Activated CD8-positive, alpha-beta memory T cell treated with anti-CD3 and anti-CD28 coated beads, Interleukin-2, amount 50 U/mL, for 4 hours (primary cell): Measurements from ENCODE around the gene ZBTB16.

ENCODE experiments used
- DNase-seq: peaks from one replicate; pipeline ENCODE4 v3.0.0-alpha.2; 2020

The ZBTB16 gene

DNA sequence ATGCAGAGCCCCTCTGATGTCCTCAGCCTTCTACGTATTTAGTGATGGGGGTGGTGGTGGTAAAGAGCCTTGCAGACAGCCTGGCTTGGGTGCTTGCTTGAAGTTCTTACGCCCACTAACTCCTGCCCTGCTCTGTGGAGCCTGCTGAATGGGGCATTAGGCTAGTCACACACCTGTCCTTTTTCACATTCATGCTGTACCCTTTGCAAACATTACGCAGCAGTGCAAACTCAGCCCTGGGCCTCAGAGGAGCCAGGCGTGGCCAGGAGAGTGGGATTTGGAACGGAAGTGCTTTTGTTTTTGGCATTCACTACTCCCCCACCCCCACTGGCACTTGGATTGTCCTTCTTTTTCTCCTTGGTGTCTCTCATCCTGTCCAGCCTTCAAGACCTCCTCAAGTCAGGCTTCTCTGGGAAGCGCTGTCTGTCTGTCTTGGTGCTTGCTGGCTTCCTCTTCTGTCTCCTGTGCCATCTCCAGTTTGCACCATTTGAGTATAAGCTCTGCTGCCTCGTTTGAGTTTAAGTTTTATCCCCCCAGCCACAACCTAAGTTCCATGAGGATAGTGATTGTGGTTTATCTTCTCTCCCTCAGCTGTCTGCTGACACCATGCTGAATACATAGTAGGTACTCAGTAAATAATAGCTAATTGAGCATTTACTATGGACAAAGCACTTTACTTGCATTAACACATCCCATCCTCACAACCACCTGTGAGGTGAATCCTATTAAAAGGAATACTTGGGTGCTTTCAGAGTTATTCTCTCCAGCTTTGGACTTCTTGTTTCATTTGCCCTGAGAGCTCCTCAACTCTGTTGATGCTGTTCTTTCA lies 26.7 kb downstream of the ZBTB16 start:
- no peak for DNase-seq

DNA sequence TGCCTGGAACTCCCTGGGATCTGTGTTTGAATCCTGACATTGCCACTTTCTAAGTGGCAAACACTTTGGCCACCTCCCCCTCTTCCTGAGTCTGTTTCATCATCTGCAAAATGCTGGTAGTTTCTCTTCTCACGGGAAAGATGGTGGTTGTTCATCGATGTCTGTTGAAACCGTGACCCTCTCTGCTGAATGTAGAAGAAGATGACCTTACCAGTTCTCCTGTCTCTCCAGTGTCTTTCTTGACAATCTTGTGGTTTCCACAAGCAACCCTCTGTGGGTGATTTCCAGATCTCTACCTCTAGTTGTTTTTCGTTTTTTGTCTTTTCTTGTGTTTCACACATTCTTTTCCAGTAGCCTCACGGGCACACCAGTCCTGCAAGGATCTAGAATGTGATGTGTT lies 27.5 kb downstream of the ZBTB16 start:
- DNase-seq: no peak

DNA sequence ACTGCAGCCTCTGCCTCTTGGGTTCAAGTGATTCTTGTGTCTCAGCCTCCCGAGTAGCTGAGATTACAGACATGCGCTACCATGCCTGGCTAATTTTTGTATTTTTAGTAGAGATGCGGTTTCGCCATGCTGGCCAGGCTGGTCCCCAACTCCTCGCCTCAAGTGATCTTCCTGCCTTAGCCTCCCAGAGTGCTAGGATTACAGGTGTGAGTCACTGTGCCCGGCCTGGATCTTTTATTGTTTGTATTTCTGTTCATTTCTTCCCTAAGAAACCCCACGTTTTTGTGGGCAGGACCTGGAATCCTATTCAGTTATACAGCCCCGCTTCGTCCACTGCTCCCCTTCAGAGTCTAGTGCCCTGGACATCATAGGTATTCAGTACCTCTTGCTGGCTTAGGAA lies 28.7 kb downstream of the ZBTB16 start:
- DNase-seq: no peak

DNA sequence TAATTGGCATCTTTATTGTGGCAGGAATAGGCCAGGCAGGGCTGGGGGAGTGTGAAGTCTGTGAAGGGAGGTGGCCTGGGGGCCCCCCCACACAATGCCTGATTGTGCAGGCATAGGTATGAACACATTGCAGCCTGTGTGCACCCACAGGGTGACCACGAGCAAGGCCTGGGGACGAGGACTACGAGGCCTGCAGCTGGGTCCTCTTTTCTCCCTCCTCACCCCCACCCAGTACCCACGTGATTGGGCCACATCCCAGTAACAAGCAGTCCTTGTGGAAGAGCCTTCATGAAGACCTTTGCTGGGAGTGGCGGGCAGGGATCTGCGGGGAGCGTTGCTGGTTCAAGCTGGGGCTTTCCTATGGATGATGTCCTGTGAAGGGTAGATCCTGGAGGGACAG lies 29.3 kb downstream of the ZBTB16 start:
- DNase-seq: no peak

DNA sequence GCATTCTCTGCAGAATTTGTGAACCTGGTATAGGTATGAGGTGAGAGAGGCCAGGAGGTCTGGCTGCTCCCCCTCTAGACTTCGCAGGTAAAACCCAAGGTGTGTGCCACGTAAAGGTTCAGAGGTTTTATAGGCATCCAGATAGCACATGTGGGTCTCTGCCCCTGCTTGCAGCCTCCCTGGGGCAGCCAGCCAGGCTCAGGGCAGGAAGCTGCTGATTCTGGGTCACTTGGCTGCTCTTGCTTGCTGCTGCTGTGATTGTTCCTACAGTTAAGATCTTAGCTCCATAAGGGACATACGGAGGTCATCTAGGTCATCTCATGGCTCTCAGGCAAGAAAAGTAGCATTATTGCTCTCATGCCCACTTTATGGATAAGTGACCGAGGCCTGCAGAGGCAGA lies 30.2 kb downstream of the ZBTB16 start:
- DNase-seq: no peak

DNA sequence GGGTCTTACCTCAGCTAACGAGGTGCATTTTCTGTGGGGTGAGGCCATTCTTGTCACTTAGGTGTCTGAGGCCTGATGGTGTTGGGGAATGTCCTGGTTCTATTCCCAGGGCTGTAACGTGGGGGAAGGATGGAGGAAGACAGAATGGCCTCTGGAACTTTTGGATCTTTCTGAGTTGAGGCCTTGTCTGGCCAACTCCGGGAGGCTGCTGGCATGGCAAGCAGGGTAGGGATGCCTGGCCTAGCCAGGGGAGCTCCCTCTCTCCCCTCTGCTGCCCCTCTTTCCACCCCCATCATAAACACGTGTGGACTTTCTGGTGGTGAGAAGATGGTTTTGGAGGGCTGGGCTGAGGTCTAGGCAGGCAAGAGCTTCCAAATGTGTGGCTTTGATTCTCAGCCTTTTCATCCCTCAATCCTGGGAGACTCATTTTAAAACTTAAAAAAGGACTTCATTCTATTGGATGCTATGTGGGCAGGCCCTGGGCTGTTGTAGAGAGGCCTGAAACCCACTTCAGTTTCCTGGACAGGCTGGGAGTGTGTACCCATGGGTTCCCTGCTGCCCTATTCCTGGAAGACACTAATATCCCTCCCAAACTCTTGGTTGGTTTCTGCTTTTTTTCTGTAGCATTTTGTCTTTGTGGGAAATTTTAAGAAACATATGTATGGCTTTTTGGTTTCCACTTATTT lies 30.9 kb downstream of the ZBTB16 start:
- DNase-seq: no peak

DNA sequence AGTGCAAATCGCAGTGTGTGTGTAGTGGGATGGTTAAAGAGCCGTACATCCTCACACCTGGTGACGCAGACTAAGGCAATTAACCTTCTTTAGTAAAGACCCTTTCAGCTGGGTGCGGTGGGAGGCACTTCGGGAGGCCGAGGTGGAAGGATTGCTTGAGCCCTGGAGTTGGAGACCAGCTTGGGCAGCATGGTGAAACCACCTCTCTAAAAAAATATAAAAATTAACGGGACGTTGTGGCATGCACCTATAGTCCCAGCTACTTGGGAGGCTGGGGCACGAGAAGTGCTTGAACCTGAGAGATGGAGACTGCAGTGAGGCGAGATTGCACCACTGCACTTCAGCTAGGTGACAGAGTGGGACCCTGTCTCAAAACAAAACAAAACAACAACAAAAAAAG lies 31.5 kb downstream of the ZBTB16 start:
- DNase-seq: no peak

DNA sequence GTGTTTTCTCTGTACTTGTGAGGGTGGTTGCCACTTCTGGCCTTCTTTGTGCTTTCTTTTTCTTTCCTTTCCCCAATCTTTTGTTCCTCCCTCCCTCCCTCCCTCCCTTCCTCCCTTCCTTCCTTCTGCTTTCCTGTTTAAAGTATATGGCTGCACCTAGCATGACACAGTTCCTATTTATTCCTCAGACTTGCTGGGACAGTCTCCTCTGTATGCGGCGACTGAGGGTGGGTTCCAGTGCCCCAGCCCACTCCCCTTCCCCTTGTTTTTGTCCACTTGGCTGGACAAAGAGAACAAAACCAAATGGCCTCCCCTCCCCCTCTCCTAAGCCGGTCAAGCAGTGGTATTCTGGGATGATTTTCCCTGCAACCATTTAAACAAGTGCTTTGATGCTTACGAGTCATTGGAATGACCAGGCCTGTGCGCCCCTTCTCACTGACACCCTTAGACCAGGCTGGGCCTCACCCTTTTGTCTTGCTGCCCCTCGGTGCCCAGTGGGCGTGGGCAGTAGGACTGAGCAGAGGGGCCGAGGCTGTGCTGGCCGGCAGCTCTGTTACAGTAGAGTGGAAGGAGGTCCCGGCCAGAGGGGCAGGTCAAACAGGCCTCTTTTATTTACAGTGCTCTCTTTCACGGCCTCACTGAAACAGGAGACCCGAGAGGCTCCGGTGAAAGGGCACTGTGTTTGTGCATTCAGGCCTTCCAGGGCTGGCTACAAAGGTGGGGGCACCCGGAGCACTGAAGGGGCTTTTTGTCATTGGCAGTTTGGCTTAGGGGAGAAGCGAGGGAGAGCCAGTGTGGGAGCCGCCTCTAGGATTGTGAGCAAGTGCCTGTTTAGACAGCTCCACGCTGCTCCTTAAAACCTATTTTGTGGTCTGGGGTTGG lies 32.2 kb downstream of the ZBTB16 start:
- DNase-seq: no peak

DNA sequence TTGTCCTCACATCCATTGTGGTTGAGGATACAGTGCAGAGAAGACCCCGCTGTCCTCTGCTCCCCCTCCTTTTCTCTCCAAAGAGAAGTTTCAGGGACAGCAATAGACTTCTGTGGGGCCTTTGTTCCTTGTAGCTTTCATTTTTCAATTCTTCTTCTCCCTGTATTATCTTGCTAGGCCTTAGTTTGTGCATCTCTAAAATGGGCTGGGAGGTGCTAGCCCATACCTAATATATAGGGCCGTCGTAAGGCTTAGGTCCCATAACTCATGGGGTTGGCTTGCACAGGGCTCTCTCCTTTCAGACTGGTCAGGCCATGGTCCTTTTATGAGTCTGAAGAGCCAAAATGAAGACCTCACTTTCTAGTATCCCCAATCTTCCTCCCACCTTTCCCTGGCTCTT lies 33.0 kb downstream of the ZBTB16 start:
- DNase-seq: no peak

DNA sequence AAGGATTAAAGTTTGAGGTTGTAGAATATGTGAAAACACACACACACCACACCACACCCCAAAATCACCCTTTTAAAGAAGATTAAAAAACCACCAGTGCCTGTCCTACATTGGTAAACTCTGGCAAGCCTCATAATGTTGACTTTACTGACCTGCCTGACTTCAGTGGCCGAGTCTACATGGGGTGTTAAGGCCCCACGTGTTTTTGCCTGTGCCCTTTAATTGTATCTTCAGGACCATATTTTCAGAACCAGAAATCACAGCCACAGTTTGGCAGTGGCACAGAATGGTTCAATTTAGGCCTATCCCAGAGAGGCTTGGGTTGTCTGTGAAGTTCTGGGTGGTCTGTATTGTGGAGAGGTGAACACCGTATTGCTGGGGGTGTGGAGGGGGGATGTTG lies 33.4 kb downstream of the ZBTB16 start:
- DNase-seq: no peak

DNA sequence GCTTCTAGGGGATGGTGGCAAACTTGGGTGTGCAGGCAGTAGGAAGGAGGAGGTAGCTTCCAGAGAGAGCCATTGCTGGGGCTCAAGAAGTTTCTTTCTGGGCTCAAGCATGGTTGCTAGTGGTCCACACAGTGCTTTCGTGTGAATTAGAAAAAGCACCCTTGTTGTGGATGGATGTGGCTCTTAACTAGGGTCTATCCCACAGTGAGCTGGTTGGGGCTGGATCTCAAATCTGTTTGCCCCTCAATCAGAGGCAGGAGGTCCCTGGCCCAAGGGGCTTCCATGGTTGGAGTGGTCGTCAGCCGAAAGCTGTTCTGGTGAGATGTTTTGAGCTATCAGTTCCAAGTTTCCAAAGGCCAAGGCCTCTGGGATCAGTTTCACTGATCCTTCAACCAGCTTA lies 35.0 kb downstream of the ZBTB16 start:
- DNase-seq: no peak

DNA sequence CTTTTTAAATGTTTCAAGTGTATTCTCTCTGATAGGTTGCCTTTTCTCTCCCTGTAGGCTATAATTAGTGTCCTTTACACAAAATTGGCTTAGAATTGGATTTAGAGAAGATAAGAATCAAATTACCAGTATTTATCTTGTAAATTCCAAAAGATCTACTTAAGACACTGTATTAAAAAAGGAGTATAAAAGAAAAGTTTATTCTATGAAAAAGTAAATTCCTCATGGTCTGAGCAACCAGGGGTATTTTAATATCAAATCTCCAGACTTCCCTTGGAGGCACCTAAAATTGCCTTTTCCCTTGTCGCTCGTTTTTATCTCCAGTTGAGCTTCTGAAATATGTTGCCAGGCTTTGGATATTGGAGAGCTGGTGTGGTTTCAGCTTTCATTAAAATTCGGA lies 36.4 kb downstream of the ZBTB16 start:
- DNase-seq: no peak

DNA sequence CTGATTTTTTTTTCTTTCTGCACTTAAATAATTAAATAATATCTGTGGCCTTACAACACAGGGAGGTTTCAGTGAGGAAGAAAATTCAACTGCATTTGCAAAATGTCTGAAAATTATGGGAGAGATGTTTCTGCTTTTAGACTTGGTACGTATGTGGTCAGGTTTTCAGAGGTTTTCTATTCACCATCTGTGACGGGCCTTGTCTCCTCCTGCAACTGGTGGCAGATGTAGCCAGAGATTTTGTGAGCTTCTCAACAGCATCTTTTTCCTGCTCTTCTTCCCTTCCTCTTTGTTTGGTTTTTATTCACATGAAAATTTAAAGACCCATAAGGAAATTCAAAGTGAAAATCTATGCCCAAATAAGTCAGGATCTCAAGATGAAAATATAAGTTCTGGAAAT lies 38.3 kb downstream of the ZBTB16 start:
- no peak for DNase-seq

DNA sequence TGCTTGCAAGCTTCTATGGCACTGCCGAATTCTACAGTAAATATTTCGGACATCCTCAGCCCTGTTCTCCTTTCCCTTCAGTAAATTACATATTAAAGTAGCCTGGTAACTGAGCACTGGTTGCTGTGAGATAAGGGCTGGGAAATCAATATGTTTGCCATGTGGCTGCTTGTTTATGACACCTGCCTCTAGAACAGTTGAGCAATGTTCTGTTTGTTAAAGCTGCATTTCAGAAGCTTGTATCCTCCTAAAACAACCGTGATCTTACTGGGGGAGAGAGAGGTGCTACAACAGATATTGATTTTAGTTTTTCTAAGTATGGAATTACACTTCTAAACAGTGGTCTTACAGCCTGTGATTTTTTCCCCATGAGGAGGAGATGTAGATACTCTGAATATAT lies 39.4 kb downstream of the ZBTB16 start:
- DNase-seq: no peak

DNA sequence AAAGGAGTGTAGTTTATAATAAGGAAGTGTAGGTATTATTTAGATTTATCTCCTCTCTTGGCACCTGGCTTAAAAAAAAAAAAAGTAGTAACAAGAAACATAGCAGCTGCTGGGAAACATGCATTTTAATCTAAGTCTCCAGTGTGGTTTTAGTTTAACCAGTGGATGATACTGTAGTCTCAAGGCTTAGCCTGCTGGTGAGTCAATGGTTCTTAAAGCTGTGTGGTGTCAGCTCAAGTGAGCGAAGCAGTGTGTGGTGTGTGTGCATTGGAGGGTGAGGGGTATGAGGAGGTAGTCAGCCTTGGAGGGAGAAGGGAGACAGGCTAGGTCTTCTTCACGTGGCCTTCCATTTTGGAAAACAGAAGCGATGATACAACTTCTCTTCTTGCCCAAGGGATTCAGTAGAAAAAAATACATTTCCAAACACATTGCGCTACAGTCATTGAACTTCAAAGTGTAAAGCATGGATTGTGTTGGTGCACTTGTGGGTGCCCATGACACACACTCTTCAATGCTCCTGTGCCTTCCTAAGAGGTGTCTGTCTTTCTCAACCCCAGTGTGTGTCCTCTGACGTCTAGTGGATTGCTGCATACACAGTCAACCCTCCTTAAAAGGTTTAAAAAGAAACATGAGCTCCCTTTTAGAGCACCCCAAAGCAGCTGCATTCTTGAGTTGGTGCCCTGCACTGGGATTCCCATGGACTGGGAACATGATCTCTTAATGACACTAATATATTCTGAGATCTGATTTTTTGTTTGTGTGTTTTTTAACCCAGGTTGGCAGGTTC lies 40.1 kb downstream of the ZBTB16 start:
- no peak for DNase-seq

DNA sequence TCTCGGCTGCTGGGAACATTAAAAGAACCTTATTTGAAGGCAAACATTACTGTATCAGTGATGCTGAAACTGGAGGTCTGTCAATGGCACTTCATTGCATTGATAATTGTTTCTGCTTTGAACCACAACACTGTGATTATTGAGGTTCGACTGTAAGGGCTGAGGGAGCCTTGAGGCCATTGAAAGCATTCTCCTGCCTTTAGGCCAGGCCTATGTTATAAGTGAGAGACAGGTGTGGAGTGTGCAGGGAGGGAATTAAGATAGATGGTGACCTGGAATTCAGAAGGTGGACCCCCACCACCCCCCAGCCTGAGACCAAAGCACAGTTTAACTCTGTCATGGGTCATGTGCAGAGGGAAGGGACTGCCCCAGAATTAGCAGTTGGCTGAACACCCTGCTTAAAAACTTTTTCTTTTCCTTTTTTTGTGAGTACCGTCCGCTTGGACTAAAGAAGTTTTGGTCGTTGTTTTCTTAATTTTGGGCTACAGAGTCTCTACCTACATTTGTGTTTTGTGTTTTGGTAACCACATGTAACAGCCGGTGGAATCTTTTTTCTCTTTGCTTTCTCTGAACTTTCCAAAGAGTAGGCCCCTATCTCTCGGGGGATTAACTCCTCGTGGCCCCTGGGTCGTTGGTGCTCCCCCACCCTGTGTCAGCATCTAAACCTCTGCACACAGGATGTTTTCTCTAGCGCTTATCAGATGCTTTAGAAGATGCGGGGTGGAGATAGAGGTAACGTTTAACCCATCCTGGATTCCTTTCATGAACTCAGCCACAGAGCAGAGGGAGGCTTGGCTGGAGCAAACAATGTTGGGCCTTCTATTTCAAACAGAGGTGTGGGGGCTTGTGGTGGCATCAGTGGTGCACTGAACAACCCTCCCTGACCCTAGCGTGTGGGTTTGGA lies 43.7 kb downstream of the ZBTB16 start:
- DNase-seq: no peak

DNA sequence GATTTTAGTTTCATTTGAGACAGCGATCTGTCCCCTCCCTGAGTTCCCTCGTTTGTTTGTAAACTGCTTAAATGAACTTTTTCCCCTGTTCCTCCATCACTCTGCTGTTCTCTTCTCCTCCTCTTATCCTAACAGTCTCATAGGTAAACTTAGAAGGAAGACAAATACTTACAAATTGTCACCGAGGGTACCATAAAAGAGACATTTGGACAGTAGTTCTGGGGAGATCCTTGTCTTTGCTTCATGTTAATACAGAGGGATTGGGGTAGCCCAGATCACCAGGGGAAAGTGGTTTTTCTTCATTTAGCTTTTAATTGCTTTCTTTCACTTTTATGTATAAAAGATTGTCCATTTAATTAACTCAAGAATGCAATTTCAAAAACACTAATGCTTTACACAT lies 46.1 kb downstream of the ZBTB16 start:
- no peak for DNase-seq

DNA sequence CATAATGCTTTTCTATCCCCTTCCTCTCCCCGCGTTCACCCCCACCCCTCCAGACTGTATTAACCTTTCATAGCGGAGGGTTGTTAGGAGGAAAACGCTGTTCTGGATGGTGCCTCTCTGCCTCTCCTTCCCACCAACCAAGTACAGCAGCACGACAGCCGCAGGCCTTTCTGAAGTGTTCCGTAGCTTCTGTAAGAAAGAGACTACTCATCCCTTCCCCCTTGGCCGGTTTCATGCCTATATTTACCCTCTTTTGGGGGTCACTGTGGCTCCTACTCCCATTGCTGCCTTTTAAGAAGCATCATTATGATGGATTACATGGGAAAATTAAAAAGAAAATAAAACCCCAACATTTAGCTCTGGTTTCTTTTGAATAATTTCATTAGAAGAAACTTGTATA lies 46.5 kb downstream of the ZBTB16 start:
- DNase-seq: no peak

DNA sequence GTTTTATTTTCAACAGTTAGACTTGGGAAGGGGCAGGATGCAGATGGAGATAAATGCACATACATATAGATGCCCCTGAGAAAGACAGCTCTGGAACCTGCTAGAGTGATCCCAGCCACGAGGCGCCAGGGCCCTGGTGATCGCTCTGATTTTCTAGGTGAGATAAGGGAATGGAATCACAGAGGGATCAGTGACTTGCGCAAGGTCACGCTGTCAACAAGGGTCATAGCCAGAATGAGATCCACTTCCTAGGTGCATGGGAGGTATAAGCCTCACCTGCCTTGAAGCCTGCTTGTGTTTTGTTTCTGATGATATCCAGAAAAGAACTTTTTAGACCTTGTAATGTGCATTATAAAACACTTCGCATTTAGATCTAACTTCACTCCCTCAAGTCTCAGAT lies 47.5 kb downstream of the ZBTB16 start:
- no peak for DNase-seq

DNA sequence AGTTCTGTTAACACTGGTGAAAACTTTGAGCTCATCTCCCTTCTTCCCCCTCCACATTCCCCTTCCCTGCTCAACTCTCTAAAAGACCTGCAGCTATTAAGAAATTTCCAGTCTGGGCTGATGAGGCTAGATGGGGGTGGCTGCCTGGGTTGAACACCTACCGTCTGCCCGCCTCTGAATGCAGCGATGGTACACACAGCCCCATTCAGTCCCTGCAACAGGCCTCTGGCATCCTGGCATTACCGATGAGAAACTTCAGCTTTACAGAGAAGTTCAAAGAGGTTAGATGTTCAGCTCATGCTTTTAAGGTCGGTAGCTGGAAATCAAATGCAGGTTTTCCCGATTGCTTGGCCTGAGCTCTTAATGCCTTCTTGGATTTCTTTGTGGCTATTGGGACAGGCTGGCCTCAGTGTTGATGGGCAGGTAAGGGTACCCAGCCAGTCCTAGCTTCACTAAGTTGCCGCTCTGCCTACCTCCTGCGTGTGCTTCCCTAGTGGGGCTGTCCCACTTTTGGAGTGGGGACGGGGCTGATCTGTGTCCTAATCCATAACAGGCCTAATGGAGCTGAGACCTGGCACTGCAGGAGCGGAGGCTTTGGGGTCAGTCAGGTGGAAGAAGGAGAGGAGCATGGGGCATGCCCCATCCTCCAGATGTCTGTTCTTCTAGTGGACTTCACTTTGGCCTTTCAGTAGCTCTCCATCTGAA lies 49.1 kb downstream of the ZBTB16 start:
- DNase-seq: no peak
